SH-SY5Y (cell line): ENCODE results near the gene SUCLA2.

Experiments used
- GATA2 ChIP-seq: IDR thresholded peaks from 2 replicates; pipeline ENCODE4 v1.6.1; 2011; ENCODE audit warnings: mild to moderate bottlenecking, low read depth, low read length
- GATA3 ChIP-seq: IDR thresholded peaks from 2 replicates; pipeline ENCODE4 v1.6.1; 2011; ENCODE audit warnings: low read depth, mild to moderate bottlenecking, low read length, moderate library complexity

The SUCLA2 gene

DNA sequence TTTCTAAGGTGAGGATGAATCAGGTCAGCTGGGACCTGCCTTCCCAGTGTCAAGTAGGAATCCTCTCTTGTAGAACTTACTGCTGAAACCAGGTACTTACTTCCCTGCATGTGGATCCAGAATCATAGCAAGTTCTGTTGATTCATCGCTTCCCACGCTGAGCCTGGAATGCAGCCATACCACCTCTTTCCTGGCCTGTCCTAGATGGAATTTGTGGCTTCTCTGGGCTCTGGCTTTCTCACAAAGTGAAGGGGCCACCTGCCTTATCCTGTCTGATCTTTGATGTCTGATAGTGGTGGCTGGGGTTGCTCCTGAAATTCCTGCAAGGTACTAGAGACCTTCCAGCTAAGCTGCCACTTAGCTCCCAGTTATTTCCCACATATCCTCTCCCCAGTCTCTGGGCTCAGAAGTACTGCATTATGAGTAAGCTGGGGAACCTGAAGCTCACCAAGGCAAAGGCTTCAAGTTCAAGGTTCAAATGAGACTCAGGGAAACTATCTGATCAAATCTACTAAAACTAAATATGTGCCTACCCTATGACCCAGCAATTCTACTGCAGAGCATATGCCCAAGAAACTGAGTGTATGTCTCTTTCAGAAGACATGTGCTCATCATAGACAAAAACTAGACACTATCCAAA lies 103.5 kb downstream of the SUCLA2 start:
- TF ChIP-seq GATA3 (no peak), GATA2 (no peak)

DNA sequence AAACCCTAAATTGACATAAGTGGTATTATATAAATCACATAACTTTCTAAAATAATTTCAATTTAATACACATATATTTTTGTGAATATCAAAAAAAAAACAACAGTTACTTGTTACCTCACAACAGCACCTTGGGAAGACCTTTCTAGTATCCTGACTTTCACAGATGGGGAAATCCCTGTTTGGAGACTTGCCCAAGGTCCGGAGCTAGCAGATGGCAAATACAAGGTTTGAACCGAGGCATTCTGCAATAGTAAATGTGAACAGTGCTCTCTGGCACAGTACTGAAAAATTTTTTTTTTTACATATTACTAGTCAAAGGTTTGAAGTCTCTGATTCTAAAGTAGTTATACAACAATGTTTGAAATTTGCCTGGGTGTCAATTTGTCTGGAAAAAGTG lies 104.5 kb downstream of the SUCLA2 start:
- no peak for TF ChIP-seq GATA2
- TF ChIP-seq GATA3, result no peak

DNA sequence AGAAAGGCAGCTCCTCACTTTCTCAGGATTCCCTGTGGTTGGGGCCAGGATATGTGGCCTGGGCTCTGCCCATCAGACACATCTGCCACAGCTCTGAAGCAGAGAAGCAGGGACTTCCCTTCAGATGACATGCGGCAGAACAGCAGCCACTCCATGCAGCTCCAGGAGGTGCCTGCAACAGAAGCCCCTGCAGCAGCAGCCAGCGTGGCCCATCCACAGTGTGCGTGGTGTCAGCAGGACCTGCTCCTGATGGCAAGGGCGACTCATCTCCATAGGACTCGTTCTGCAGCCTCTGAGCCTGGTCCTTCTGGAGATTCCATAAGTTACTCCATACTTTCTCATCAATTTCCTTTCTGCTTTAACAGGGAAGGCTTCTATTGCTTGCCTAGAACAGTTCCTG lies 105.0 kb downstream of the SUCLA2 start:
- no peak for TF ChIP-seq GATA2
- TF ChIP-seq GATA3, result no peak

DNA sequence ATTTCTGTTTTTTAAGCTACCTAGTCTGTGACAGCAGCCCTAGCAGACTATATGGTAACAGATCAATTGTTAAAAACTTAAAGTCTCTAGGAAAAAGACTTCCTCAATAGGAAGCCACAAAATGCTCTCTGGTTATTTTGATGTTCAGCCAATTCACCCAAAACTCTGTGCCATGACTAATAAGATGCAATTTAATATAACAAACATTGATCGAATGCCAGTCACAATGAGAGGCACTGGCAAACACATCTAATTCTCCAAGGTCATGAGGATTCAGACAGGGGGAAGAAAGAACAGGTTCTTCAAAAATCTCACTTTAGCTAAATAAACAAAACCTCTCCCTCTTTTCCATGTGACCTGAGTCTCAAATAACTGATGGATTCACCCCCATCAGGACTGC lies 107.5 kb downstream of the SUCLA2 start:
- TF ChIP-seq GATA3 (no peak), GATA2 (no peak)
